Effector CD4-positive, alpha-beta T cell (primary cell): ENCODE measurements around the gene PLEKHA7.

Source experiments
- DNase-seq: peaks from one replicate; pipeline ENCODE4 v3.0.0-alpha.2; 2020

PLEKHA7 gene

GRCh38 chr11:16804104-16804947 lies 209.9 kb downstream of the PLEKHA7 start:
- no peak for DNase-seq

GRCh38 chr11:16801288-16801980 lies 212.8 kb downstream of the PLEKHA7 start:
- no peak for DNase-seq

GRCh38 chr11:16800382-16800781 lies 213.8 kb downstream of the PLEKHA7 start:
- no peak for DNase-seq

GRCh38 chr11:16799890-16800289 lies 214.3 kb downstream of the PLEKHA7 start:
- DNase-seq, result no peak

GRCh38 chr11:16799221-16799620 lies 215.0 kb downstream of the PLEKHA7 start:
- no peak for DNase-seq

- DNase-seq, result no peak
Observed at GRCh38 chr11:16797776-16798175, 216.4 kb downstream of the PLEKHA7 start.

GRCh38 chr11:16796311-16796710 lies 217.9 kb downstream of the PLEKHA7 start:
- no peak for DNase-seq

GRCh38 chr11:16795146-16795545 lies 219.1 kb downstream of the PLEKHA7 start:
- no peak for DNase-seq

- no peak for DNase-seq
Observed at GRCh38 chr11:16794047-16794818, 220.0 kb downstream of the PLEKHA7 start.

GRCh38 chr11:16793511-16793910 lies 220.7 kb downstream of the PLEKHA7 start:
- DNase-seq, result no peak

- DNase-seq, result no peak
Observed at GRCh38 chr11:16793009-16793408, 221.2 kb downstream of the PLEKHA7 start.

- no peak for DNase-seq
Observed at GRCh38 chr11:16792426-16792825, 221.8 kb downstream of the PLEKHA7 start.

- DNase-seq, result no peak
Observed at GRCh38 chr11:16791191-16791961, 222.8 kb downstream of the PLEKHA7 start.

GRCh38 chr11:16790486-16791190 lies 223.6 kb downstream of the PLEKHA7 start:
- DNase-seq, result no peak

- DNase-seq, result no peak
Observed at GRCh38 chr11:16789560-16790485, 224.4 kb downstream of the PLEKHA7 start.

GRCh38 chr11:16789063-16789420 lies 225.2 kb downstream of the PLEKHA7 start:
- no peak for DNase-seq

- DNase-seq, result peak; percentile 19
Observed at GRCh38 chr11:16788141-16789062, 225.8 kb downstream of the PLEKHA7 start.

GRCh38 chr11:16787035-16787742 lies 227.0 kb downstream of the PLEKHA7 start:
- DNase-seq, result no peak

GRCh38 chr11:16786131-16786530 lies 228.1 kb downstream of the PLEKHA7 start:
- no peak for DNase-seq
